ENCODE results near the gene HSP90B1.
A peak's percentile ranks its signal among the peaks of the same experiment; 100 is the strongest.

Gene HSP90B1

GRCh38 chr12:103883908-103884307 is 46.3 kb upstream of the HSP90B1 start:
- Histone ChIP-seq H3K9me2 (ENCODE audit: low read depth, low read length) (no peaks in the 10 kb centered on the region), H3K4me1 (ENCODE audit: insufficient read depth, low read length, severe bottlenecking) (no peaks in the 10 kb centered on the region), H3K9ac (ENCODE audit: low read length) (no peak overlapping the region), H3K9me3 (ENCODE audit: low read length) (no peaks in the 10 kb centered on the region), H3K4me3 (ENCODE audit: low read depth, low read length, poor library complexity, severe bottlenecking) (no peak overlapping the region), H2AFZ (ENCODE audit: low read length) (no peak overlapping the region), H3K79me2 (ENCODE audit: insufficient read depth, low read length) (no peaks in the 10 kb centered on the region), H3K27ac (ENCODE audit: low read depth, low read length, poor library complexity, severe bottlenecking) (no peak overlapping the region), H3K27me3 (ENCODE audit: insufficient read depth, low read length) (no peaks in the 10 kb centered on the region), H4K20me1 (ENCODE audit: insufficient read depth, low read length) (no peaks in the 10 kb centered on the region), H3K4me2 (ENCODE audit: low read length) (no peak overlapping the region), H3F3A (ENCODE audit: insufficient read depth, low read length) (no peaks in the 10 kb centered on the region), H3K36me3 (ENCODE audit: insufficient read depth, low read length) (no peaks in the 10 kb centered on the region)
- no peak for TF ChIP-seq EZH2 (IDR thresholded peaks at IDR 0.05; ENCODE audit: borderline replicate concordance, low read length)
- no peak for TF ChIP-seq CTCF (IDR thresholded peaks at IDR 0.05; ENCODE audit: low read length)

GRCh38 chr12:103884316-103884715 is 45.9 kb upstream of the HSP90B1 start:
- no peak overlapping the region for H2AFZ ChIP-seq (ENCODE audit: low read length)
- no peaks in the 10 kb centered on the region for H3K79me2 ChIP-seq (ENCODE audit: insufficient read depth, low read length)
- TF ChIP-seq CTCF (IDR thresholded peaks at IDR 0.05; ENCODE audit: low read length), result peak; percentile 51
- no peak for TF ChIP-seq EZH2 (IDR thresholded peaks at IDR 0.05; ENCODE audit: borderline replicate concordance, low read length)

DNA sequence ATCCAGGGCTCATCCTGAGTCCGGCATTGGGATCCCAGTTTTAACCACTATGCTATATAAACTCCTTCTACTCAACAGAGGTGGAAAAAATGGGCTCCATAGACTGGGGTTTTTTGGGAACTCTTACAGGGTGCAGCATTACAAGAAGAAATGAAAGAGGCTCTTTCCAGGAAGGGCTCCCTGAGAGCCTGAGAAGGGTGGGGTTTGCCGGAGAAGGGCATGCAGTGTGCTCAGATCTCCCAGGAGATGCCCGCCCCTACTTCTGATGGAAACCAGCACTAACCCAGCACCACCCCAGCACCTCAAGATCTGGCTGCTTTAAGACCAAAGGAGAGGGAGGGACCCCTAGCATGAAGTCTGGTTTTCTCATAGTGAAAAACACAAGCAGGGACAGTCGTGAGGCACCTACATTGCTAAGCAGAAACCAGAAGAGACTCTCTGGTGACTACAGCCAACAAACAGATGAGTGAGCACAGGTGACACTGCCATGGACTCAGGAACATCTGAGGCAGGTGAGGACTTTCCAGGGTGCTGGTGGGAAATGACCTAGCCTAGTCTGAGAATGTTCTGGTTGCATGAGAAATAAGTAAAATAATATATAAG is 43.9 kb upstream of the HSP90B1 start:
- Histone ChIP-seq H3K9me2 (ENCODE audit: low read depth, low read length) (no peaks in the 10 kb centered on the region), H3F3A (ENCODE audit: insufficient read depth, low read length) (no peaks in the 10 kb centered on the region), H3K4me1 (ENCODE audit: insufficient read depth, low read length, severe bottlenecking) (no peaks in the 10 kb centered on the region), H3K4me2 (ENCODE audit: low read length) (no peak overlapping the region), H4K20me1 (ENCODE audit: insufficient read depth, low read length) (no peaks in the 10 kb centered on the region), H2AFZ (ENCODE audit: low read length) (no peak overlapping the region), H3K27me3 (ENCODE audit: insufficient read depth, low read length) (no peaks in the 10 kb centered on the region), H3K27ac (ENCODE audit: low read depth, low read length, poor library complexity, severe bottlenecking) (no peak overlapping the region), H3K36me3 (ENCODE audit: insufficient read depth, low read length) (no peaks in the 10 kb centered on the region), H3K9me3 (ENCODE audit: low read length) (no peaks in the 10 kb centered on the region), H3K4me3 (ENCODE audit: low read depth, low read length, poor library complexity, severe bottlenecking) (no peak overlapping the region), H3K9ac (ENCODE audit: low read length) (no peak overlapping the region), H3K79me2 (ENCODE audit: insufficient read depth, low read length) (no peaks in the 10 kb centered on the region)
- TF ChIP-seq EZH2 (IDR thresholded peaks at IDR 0.05; ENCODE audit: borderline replicate concordance, low read length) (no peak), CTCF (IDR thresholded peaks at IDR 0.05; ENCODE audit: low read length) (no peak)

More at GRCh38 chr12:103884316-103884715, 45.9 kb upstream of the HSP90B1 start:
- Histone ChIP-seq H3K27me3 (ENCODE audit: insufficient read depth, low read length) (no peaks in the 10 kb centered on the region), H3K4me3 (ENCODE audit: low read depth, low read length, poor library complexity, severe bottlenecking) (no peak overlapping the region), H3K4me2 (ENCODE audit: low read length) (no peak overlapping the region), H3K9ac (ENCODE audit: low read length) (no peak overlapping the region), H3K36me3 (ENCODE audit: insufficient read depth, low read length) (no peaks in the 10 kb centered on the region), H3K9me2 (ENCODE audit: low read depth, low read length) (no peaks in the 10 kb centered on the region), H3F3A (ENCODE audit: insufficient read depth, low read length) (no peaks in the 10 kb centered on the region), H4K20me1 (ENCODE audit: insufficient read depth, low read length) (no peaks in the 10 kb centered on the region), H3K4me1 (ENCODE audit: insufficient read depth, low read length, severe bottlenecking) (no peaks in the 10 kb centered on the region), H3K27ac (ENCODE audit: low read depth, low read length, poor library complexity, severe bottlenecking) (no peak overlapping the region), H3K9me3 (ENCODE audit: low read length) (no peaks in the 10 kb centered on the region)

All from OCI-LY1 (cell line).